ENCODE data around the gene ETV6. TPM values are rescaled to one million over a fixed set of nuclear protein-coding genes. Genes with fewer than 3 reads are reported as not detected.
A peak's percentile ranks its signal among the peaks of the same experiment; 100 is the strongest.
"Not testable (repeated sequence)": the region's sequence is repeated elsewhere in the genome, so short reads cannot be mapped to it uniquely, and the experiment has no call there.

ETV6 gene
- total RNA-seq, 6 donors from 2014 or later: 22.2 to 93.2 (median 37.5) TPM

- ATAC-seq (ENCODE audit: low FRiP score in 2 of 2) (no peak), DNase-seq (no peak)
- no peaks in the 10 kb centered on the region for H3K4me1 ChIP-seq
- no peaks in the 10 kb centered on the region for H3K9me3 ChIP-seq
- no peak for TF ChIP-seq CTCF (IDR thresholded peaks at IDR 0.05)
- no peak for TF ChIP-seq EP300 (IDR thresholded peaks at IDR 0.05)
- TF ChIP-seq POLR2A (IDR thresholded peaks at IDR 0.05): no peak
- no peak for TF ChIP-seq POLR2AphosphoS5 (IDR thresholded peaks at IDR 0.05)
- H3K36me3 ChIP-seq: no peaks in the 10 kb centered on the region
- WGBS, 2 donors: 46 to 51% methylated on average over 1 of the region's 1 CpG
- no peak overlapping the region for H3K27ac ChIP-seq
- H3K4me3 ChIP-seq: no peak overlapping the region
- no peaks in the 10 kb centered on the region for H3K27me3 ChIP-seq
Observed at GRCh38 chr12:11631288-11631687, 18.2 kb upstream of the ETV6 start.

GRCh38 chr12:11631881-11632280, 17.6 kb upstream of the ETV6 start:
- not testable (repeated sequence) for H3K27me3 ChIP-seq; ATAC-seq (ENCODE audit: low FRiP score in 2 of 2); H3K36me3 ChIP-seq; H3K4me1 ChIP-seq; DNase-seq; H3K9me3 ChIP-seq; H3K4me3 ChIP-seq; H3K27ac ChIP-seq
- WGBS, 2 donors: 92 to 99% methylated on average over 9 of the region's 9 CpGs

- no peaks in the 10 kb centered on the region for H3K36me3 ChIP-seq
- no peak overlapping the region for H3K4me3 ChIP-seq
- WGBS, 2 donors: 56 to 70% methylated on average over 6 of the region's 6 CpGs
- no peak overlapping the region for H3K27ac ChIP-seq
- no peak for ATAC-seq (ENCODE audit: low FRiP score in 2 of 2)
- DNase-seq: no peak
- H3K27me3 ChIP-seq: no peaks in the 10 kb centered on the region
- no peaks in the 10 kb centered on the region for H3K4me1 ChIP-seq
- H3K9me3 ChIP-seq: no peaks in the 10 kb centered on the region
- TF ChIP-seq POLR2AphosphoS5 (IDR thresholded peaks at IDR 0.05): no peak
- TF ChIP-seq CTCF (IDR thresholded peaks at IDR 0.05): no peak
- no peak for TF ChIP-seq EP300 (IDR thresholded peaks at IDR 0.05)
- no peak for TF ChIP-seq POLR2A (IDR thresholded peaks at IDR 0.05)
Observed at GRCh38 chr12:11633968-11634367, 15.5 kb upstream of the ETV6 start.

GRCh38 chr12:11635341-11635740, 14.1 kb upstream of the ETV6 start:
- TF ChIP-seq POLR2A (IDR thresholded peaks at IDR 0.05): no peak
- TF ChIP-seq CTCF (IDR thresholded peaks at IDR 0.05): no peak
- Histone ChIP-seq H3K36me3 (no peaks in the 10 kb centered on the region), H3K9me3 (no peaks in the 10 kb centered on the region), H3K27ac (no peak overlapping the region), H3K4me1 (no peaks in the 10 kb centered on the region), H3K27me3 (no peaks in the 10 kb centered on the region), H3K4me3 (no peak overlapping the region)
- DNase-seq (no peak), ATAC-seq (ENCODE audit: low FRiP score in 2 of 2) (no peak)
- WGBS, 2 donors: 95 to 100% methylated on average over 2 of the region's 2 CpGs

GRCh38 chr12:11638315-11638916, 11.1 kb upstream of the ETV6 start:
- DNase-seq: no peak
- Histone ChIP-seq H3K4me1 (no peaks in the 10 kb centered on the region), H3K4me3 (no peak overlapping the region), H3K27me3 (no peaks in the 10 kb centered on the region), H3K9me3 (no peaks in the 10 kb centered on the region), H3K36me3 (no peaks in the 10 kb centered on the region), H3K27ac (no peak overlapping the region)
- ATAC-seq (ENCODE audit: low FRiP score in 2 of 2): peak in 1 of 2 donors; percentile 51
- TF ChIP-seq CTCF (IDR thresholded peaks at IDR 0.05) (no peak), EP300 (IDR thresholded peaks at IDR 0.05) (no peak), POLR2A (IDR thresholded peaks at IDR 0.05) (no peak), POLR2AphosphoS5 (IDR thresholded peaks at IDR 0.05) (no peak)
- WGBS, 2 donors: 90 to 94% methylated on average over 3 of the region's 3 CpGs

Measured in upper lobe of left lung (tissue), 6 donors.